Kidney glomerular epithelial cell (primary cell): ENCODE results near the gene DIPK2B.

Source experiments
- DNase-seq: peaks from one replicate; lab custom pipeline; 2025; lab: John Stamatoyannopoulos, UW

DIPK2B gene, protein sequence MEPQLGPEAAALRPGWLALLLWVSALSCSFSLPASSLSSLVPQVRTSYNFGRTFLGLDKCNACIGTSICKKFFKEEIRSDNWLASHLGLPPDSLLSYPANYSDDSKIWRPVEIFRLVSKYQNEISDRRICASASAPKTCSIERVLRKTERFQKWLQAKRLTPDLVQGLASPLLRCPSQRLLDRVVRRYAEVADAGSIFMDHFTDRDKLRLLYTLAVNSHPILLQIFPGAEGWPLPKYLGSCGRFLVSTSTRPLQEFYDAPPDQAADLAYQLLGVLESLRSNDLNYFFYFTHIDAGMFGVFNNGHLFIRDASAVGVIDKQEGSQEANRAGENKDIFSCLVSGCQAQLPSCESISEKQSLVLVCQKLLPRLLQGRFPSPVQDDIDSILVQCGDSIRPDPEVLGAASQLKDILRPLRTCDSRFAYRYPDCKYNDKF

GRCh38 chrX:45200741-45201234, at the start of gene DIPK2B:
Gene DIPK2B (minus strand): TSS chrX:45200876. CDS start chrX:45200826, 50 bp downstream.
- no peak for DNase-seq

DNA sequence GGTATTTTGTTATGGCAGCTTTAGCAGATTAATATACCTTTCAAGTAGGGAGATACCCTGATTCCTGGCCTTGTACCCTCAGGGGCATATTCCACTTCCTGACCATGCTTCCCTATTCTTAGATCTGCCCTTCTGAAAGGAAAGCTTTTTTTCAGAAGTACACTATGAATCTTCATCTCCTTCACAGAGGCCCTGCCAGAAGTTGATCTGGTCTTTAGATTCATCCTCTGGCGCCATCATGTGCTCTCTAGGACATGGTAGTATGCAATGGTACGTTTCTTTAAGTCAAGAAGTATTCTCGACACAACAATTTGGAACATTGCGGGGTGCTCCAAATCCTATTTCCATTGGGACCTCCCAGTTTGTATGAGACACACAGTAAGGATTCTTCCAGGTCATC, 39.6 kb upstream of the DIPK2B start:
- DNase-seq = no peak

DNA sequence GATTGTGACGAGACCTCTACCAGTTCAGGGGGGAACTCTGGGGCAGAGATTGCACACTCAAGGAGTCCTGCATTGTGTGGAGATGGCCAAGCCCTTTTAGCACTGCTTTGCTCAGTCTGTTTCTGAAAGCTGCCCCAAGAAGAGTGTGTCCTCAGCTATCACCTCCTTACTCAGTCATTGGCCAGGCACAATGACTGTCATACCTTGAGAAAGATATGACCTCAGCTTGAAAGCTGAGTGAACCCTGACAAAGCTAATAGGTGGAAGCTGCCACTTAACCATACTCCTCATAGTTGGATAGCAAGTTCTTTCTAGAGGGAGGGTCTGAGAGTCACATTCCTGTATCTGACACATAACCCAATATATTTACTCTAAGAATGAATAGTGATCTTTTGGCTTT, 37.8 kb upstream of the DIPK2B start:
- no peak for DNase-seq

DNA sequence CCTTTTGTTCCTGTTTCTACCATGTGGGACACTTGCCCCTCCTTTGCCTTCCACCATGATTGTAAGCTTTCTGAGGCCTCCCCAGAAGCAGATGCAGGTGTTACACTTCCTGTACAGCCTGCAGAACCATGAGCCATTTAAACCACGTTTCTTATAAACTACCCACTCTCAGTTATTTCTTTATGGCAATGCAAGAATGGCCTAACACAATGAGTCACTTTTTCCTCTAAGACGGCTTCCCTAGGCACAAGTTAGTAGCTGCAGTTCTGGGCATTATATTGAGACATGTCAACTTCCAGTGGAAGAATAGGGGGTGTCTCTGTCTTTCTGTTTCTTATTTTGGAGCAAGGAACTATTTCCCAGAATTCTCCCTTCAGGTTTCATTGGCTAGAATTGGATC, 32.9 kb upstream of the DIPK2B start:
- no peak for DNase-seq

DNA sequence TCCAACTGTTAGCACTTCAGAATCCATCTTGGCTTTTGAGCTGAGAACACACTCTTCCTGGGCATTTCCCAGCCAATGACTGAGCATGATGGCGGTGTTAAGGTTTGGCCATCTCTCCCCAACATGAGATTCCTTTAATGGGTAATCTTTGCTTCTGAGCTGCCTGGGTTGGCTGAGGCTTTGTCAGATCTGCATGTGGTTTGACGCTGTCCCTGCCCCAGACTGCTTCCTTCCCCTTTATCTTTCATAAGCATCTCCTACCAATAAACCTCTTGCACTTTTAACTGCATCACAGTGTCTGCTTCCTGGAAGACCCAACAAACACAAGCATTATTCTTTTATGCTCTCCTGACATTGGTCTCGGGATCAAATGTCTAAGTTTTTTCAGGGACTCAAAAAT, 31.5 kb upstream of the DIPK2B start:
- no peak for DNase-seq

GRCh38 chrX:45230410-45230809, 29.7 kb upstream of the DIPK2B start:
- no peak for DNase-seq

GRCh38 chrX:45229348-45229747, 28.7 kb upstream of the DIPK2B start:
- no peak for DNase-seq

GRCh38 chrX:45228126-45228525, 27.4 kb upstream of the DIPK2B start:
- DNase-seq = no peak

- DNase-seq = no peak
These were observed 7.6 kb upstream of the DIPK2B start for GRCh38 chrX:45208121-45208856.

DNA sequence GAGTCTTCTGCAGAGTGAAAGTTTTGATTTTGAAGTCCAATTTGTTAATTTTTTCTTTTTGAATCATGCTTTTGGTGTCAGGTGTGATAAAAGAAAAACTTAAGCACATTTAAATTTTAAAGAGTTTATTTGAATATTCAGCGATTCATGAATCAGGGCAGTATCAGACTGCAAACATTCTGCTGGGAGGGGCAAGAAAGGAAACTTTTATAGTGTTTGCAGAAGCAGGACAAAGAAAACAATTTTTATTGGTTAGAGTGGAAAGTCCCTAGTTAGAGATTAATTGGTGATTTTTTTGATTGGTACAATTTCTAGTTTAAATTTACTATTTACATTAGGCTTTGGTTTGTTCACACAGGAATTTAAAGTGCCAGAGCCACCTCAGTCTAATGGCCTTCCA, 1.5 kb upstream of the DIPK2B start:
- DNase-seq = no peak

DNA sequence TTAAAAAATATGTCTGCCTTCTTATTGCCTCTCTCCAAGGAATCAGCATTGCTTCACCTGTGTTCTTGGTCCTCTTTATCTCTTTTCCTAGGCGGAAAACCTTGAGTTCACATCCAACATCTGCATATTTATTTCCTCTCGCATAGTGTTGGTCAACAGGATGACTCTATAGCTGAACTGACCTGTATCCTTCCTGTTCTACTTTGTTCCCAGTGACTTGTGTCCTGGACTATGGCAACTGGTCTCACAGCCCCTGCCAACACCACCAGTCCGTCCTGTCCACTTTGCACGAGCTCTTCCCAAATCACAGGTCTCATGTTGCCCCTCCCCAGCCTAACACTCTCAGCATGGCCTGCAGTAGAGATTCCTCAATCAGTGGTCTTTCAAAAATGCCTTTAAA, 2.0 kb downstream of the DIPK2B start:
- DNase-seq = no peak

GRCh38 chrX:45198301-45198700, 2.4 kb downstream of the DIPK2B start:
- DNase-seq = no peak

DNA sequence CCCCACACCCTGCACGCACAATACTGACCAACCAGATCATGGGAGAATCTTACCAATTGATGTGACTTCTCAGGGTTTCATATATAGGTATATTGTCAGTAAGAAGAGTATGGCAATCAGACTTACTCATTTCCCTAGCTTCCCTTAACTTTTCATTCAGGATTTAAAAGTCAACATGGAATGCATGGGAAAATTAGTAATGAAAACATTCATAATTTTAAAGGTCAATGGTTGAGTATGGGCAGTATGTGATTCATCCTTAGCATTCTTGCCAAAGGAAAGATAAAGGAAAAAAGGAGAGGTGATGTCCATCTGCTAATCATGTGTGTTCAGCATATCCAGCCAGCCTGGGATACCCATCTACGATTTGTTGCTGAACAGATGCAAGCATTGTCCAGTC, 4.0 kb downstream of the DIPK2B start:
- DNase-seq = no peak

DNA sequence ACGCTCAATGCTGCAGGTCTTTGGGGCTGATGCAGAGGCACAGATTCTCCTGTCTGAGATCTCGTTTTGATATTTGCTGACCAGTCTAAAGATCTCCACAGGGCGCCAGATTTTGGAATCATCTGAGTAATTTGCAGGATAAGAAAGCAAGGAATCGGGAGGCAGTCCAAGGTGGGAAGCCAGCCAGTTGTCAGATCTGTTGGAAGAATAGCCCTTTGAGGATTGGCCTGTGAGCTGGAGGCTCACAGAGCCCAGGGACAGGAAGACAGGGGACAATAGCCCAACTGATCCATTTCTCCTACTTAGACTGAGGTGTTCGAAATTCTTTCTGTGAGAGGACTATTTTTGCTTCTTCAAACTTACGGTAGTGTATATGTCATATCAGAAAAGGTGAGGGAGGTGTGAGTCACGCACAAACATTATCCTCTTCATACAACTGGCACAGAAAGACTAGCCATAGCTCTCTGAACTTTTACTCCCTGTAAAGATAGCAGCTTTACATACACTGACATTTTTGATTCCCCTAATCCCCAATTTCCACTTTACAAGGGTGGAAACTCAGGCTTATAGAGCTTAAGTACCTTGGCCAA, 8.8 kb downstream of the DIPK2B start:
- no peak for DNase-seq

DNA sequence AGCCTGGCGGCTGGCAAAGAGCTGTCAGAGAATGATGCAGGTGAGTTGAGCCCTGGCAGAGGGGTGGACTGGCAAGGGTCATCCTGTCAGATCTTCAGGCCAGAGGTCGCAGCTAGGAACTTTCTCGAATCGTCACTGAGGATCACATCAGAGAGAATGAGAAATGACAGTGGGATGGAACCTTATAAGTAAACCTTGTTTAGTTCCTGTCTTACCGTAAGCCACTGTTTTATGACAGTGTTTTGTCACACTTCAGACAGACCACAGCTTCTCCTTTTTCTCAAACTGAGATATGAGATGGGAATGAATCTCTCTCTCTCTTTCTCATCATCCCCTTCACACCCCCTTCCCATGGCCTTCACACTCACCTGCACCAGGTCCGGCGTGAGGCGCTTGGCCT, 9.3 kb downstream of the DIPK2B start:
- no peak for DNase-seq

DNA sequence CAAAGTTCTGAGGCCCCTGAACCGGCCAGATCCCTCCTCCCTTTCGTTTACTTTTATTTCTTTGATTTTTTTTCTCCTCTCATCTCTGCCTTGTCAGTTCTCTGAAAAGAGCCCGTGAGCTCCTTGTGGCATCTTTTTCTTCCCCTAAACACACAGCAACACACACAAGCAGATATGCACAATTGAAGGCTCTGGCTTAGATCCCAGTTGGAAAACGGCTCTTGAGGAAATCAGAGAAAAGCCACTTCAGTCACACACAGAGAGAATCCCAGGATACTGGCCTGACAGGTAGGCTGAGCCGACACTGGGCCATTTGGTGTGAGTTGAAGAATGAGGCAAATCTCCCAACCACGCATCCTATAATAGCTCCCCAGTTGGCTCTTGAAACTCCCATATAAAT, 12.9 kb downstream of the DIPK2B start:
- DNase-seq = no peak

- no peak for DNase-seq
These were observed 14.0 kb downstream of the DIPK2B start for GRCh38 chrX:45186643-45187026.

- DNase-seq = no peak
These were observed 16.5 kb downstream of the DIPK2B start for GRCh38 chrX:45184211-45184610.

DNA sequence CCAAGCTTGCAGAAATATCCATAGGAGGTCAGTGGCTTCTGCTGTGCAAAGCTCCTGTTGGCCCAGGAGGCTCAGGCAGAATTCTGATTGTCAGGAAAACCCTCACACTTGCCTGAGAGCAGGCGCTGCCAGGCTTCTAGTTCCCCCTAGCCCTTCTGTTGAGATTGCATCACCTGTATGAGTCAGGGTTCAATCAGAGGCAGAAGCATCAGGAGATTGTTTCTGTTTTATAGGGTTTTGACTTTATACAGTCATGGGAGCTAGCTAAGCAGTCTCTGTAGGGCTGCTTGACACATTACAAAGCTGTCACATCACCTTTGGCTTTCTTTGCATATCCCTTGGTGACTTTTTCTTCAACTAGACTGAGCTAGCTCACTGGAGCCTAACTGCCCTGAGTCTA, 27.8 kb downstream of the DIPK2B start:
- DNase-seq = peak; percentile 28

- DNase-seq = no peak
These were observed 33.9 kb downstream of the DIPK2B start for GRCh38 chrX:45166781-45167180.

- DNase-seq = no peak
These were observed 35.0 kb downstream of the DIPK2B start for GRCh38 chrX:45165726-45166125.

- DNase-seq = no peak
These were observed 35.7 kb downstream of the DIPK2B start for GRCh38 chrX:45164995-45165394.
